Stimulated activated CD8-positive, alpha-beta memory T cell treated with anti-CD3 and anti-CD28 coated beads, Interleukin-15, amount 100 ng/mL, for 4 hours (primary cell): Measurements from ENCODE around the gene RABL3.
"Not testable (repeated sequence)": the region's sequence is repeated elsewhere in the genome, so short reads cannot be mapped to it uniquely, and the experiment has no call there.

Experiments
- DNase-seq, 2 donors: peaks; one replicate each; pipeline ENCODE4 v3.0.0-alpha.2; 2020; ENCODE audit warnings: low read depth in 2 of 2

RABL3 gene

GRCh38 chr3:120645083-120645845 is 97.1 kb downstream of the RABL3 start:
- no peak for DNase-seq

GRCh38 chr3:120642368-120642948 is 99.9 kb downstream of the RABL3 start:
- DNase-seq: no peak

GRCh38 chr3:120641696-120642246 is 100.5 kb downstream of the RABL3 start:
- DNase-seq: no peak

- DNase-seq: no peak
Measured at GRCh38 chr3:120640231-120640630, 102.1 kb downstream of the RABL3 start.

- DNase-seq: not testable (repeated sequence)
Measured at GRCh38 chr3:120638820-120639219, 103.5 kb downstream of the RABL3 start.

GRCh38 chr3:120637851-120638559 is 104.3 kb downstream of the RABL3 start:
- DNase-seq: no peak

- DNase-seq: no peak
Measured at GRCh38 chr3:120636795-120637401, 105.4 kb downstream of the RABL3 start.
